Liver (tissue), 9 donors: ENCODE results near the gene PRTFDC1. TPM values are rescaled to one million over a fixed set of nuclear protein-coding genes. Genes with fewer than 3 reads are reported as not detected.

Experiments
- DNase-seq: peaks from one replicate; pipeline ENCODE4 v3.0.0-alpha.2; 2017; ENCODE audit warnings: low spot score
- H3K27ac ChIP-seq, 2 donors: one replicate each; pipeline ENCODE4 v1.7.0; 2013; ENCODE audit warnings: inconsistent platforms in 2 of 2, low read length in 2 of 2, control low read depth in 1 of 2, low read depth in 1 of 2, mild to moderate bottlenecking in 1 of 2
- H3K27me3 ChIP-seq, 4 donors: one replicate each; pipeline versions ENCODE4 v1.6.1 to v1.7.0; 2013; ENCODE audit warnings: low read length in 3 of 4, inconsistent platforms in 1 of 4, mild to moderate bottlenecking in 1 of 4, moderate library complexity in 1 of 4; ENCODE audit not compliant: control insufficient read depth in 4 of 4, insufficient read depth in 4 of 4
- H3K36me3 ChIP-seq, 4 donors: one replicate each; pipeline versions ENCODE4 v1.6.1 to v1.7.0; 2013; ENCODE audit warnings: low read length in 3 of 4, mild to moderate bottlenecking in 3 of 4, low read depth in 1 of 4, moderate library complexity in 1 of 4; ENCODE audit not compliant: control insufficient read depth in 4 of 4, insufficient read depth in 3 of 4
- H3K4me1 ChIP-seq, 4 donors: one replicate each; pipeline versions ENCODE4 v1.6.1 to v1.7.0; 2013; ENCODE audit warnings: low read length in 3 of 4, mild to moderate bottlenecking in 3 of 4, moderate library complexity in 1 of 4; ENCODE audit not compliant: control insufficient read depth in 4 of 4, insufficient read depth in 4 of 4
- H3K4me3 ChIP-seq, 3 donors: one replicate each; pipeline versions ENCODE4 v1.6.1 to v1.7.0; 2013; ENCODE audit warnings: low read length in 3 of 3, control low read depth in 1 of 3, low read depth in 1 of 3, mild to moderate bottlenecking in 1 of 3
- H3K9ac ChIP-seq, 2 donors: one replicate each; pipeline ENCODE4 v1.7.0; 2013; ENCODE audit warnings: low read length in 2 of 2, mild to moderate bottlenecking in 2 of 2, moderate library complexity in 2 of 2, control low read depth in 1 of 2, low read depth in 1 of 2
- H3K9me3 ChIP-seq, 4 donors: one replicate each; pipeline versions ENCODE4 v1.6.1 to v1.7.0; 2013; ENCODE audit warnings: low read length in 3 of 4; ENCODE audit not compliant: control insufficient read depth in 4 of 4
- EGR1 ChIP-seq, 2 donors: IDR thresholded peaks; 2 replicates each; pipeline ENCODE4 v1.6.1; 2016 to 2018; ENCODE audit warnings: antibody characterized with exemption in 2 of 2, low read depth in 2 of 2
- FOXA1 ChIP-seq: IDR thresholded peaks from 2 replicates; pipeline ENCODE4 v1.6.1; 2016; ENCODE audit warnings: antibody characterized with exemption
- FOXA2 ChIP-seq: IDR thresholded peaks from 2 replicates; pipeline ENCODE4 v1.6.1; 2016; ENCODE audit warnings: antibody characterized with exemption
- GABPA ChIP-seq, 2 donors: IDR thresholded peaks in 1 of 2; conservative IDR thresholded peaks in 1 of 2; 2 replicates each; pipeline ENCODE4 v1.6.1; 2016; ENCODE audit warnings: antibody characterized with exemption in 2 of 2, mild to moderate bottlenecking in 1 of 2, moderate library complexity in 1 of 2
- HNF4A ChIP-seq, 2 donors: conservative IDR thresholded peaks; 2 replicates each; pipeline ENCODE4 v1.6.1; 2016; ENCODE audit warnings: antibody characterized with exemption in 2 of 2, mild to moderate bottlenecking in 2 of 2
- HNF4G ChIP-seq: IDR thresholded peaks from 2 replicates; pipeline ENCODE4 v1.6.1; 2016; ENCODE audit warnings: antibody characterized with exemption
- JUND ChIP-seq, 2 donors: IDR thresholded peaks; 2 replicates each; pipeline ENCODE4 v1.6.1; 2016; ENCODE audit warnings: antibody characterized with exemption in 2 of 2
- NR2F2 ChIP-seq: IDR thresholded peaks from 2 replicates; pipeline ENCODE4 v1.6.1; 2016; ENCODE audit warnings: antibody characterized with exemption
- RAD21 ChIP-seq, 2 donors: IDR thresholded peaks; 2 replicates each; pipeline ENCODE4 v1.6.1; 2016; ENCODE audit warnings: antibody characterized with exemption in 2 of 2, mild to moderate bottlenecking in 2 of 2
- RXRA ChIP-seq, 2 donors: IDR thresholded peaks; 2 replicates each; pipeline ENCODE4 v1.6.1; 2017 to 2018; ENCODE audit warnings: antibody characterized with exemption in 2 of 2, mild to moderate bottlenecking in 1 of 2
- SP1 ChIP-seq: IDR thresholded peaks from 2 replicates; pipeline ENCODE4 v1.6.1; 2018; ENCODE audit warnings: antibody characterized with exemption, mild to moderate bottlenecking
- TAF1 ChIP-seq: conservative IDR thresholded peaks from 2 replicates; pipeline ENCODE4 v1.6.1; 2016; ENCODE audit warnings: antibody characterized with exemption, mild to moderate bottlenecking
- YY1 ChIP-seq: IDR thresholded peaks from 2 replicates; pipeline ENCODE4 v1.6.1; 2016; ENCODE audit warnings: antibody characterized with exemption, mild to moderate bottlenecking
- WGBS: extraction: QIAGEN DNeasy Blood & Tissue Kit; methylation state at CpG from one replicate; pipeline ENCODE4 v1.1.7; 2013; 5-methylcytosine and 5-hydroxymethylcytosine counted together
- polyA plus RNA-seq, 2 donors: library from polyadenylated mRNA; stranded (reverse) in 1 of 2; unstranded in 1 of 2; fragments of 200-250 nt in 1 of 2; fragments of >200 nt in 1 of 2; fragmentation: Nextera tagmentation in 1 of 2; extraction: Ambion mirVana in 1 of 2; gene quantifications; one replicate each; pipeline versions ENCODE4 v1.2.1 to v1.2.3, GENCODE V29; 2013 to 2015
- total RNA-seq, 2 donors: library from RNA; depleted of rRNA; stranded (reverse); fragments of >200 nt; gene quantifications; one replicate each; pipeline ENCODE4 v1.2.3, GENCODE V29; 2014
- TF ChIP-seq, protein P1 (sequence below): fragments of 150-350 bp; IDR thresholded peaks from 2 replicates; pipeline ENCODE4 v1.5.1; 2017; ENCODE audit warnings: improper control_type of control experiment, low read depth, low read length; ENCODE audit not compliant: missing input control
- TF ChIP-seq, protein P2 (sequence below): IDR thresholded peaks from 2 replicates; pipeline ENCODE4 v1.6.1; 2016; ENCODE audit warnings: antibody characterized with exemption
- TF ChIP-seq, protein P3 (sequence below): IDR thresholded peaks from 2 replicates; pipeline ENCODE4 v1.6.1; 2016; ENCODE audit warnings: antibody characterized with exemption
- TF ChIP-seq, protein P4 (sequence below): IDR thresholded peaks from 2 replicates; pipeline ENCODE4 v1.6.1; 2016; ENCODE audit warnings: antibody characterized with exemption, mild to moderate bottlenecking
- TF ChIP-seq, protein P5 (sequence below): IDR thresholded peaks from 2 replicates; pipeline ENCODE4 v1.6.1; 2016; ENCODE audit warnings: antibody characterized with exemption
- donor health status: healthy.
- donor health status: healthy.
- donor health status: healthy.
- donor health status: healthy.
- donor health status: healthy.

The PRTFDC1 gene
- total and polyA plus RNA-seq, 4 donors: 0.93 to 3.1 (median 1.9) TPM

DNA sequence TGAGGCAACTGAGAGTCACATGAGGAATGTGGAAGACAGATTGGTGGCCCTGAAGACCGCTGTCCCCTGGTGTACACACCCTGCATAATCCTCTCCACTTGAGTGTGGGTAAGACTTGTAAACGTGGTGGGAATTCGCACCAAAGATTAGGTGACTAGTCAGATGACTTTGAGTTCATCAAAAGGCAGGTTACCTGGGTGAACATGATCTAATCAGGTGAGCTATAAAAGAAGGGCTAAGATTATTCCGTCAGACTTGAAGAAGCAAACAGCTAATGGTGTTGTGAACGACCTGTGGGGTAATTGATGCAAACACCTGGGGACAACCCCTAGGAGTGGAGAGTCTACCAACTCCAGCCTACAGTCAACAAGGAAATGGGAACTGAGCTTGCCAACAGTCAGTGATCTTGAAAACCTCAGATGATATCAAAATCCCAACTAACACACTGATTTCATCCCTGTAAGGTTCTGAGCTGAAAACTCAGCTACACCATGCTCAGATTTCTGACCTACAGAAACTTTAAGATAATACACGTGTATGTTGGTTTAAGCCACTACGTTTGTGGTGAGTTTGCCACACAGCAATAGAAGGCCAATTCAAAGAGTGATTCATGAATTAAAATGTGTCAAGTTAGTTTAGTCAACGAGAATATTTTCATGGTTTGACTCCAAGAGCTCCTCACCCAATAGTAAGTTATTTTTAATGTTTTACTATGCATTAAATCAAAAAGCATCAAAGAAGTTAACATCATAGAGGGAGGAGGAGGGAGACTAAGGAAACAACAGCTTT lies 16.7 kb downstream of the PRTFDC1 start:
- TF ChIP-seq RAD21 (IDR thresholded peaks at IDR 0.05): peak in 1 of 2 donors; percentile 8
- no peak for TF ChIP-seq JUND (IDR thresholded peaks at IDR 0.05)
- 84% methylated on average over 8 of the region's 8 CpGs for WGBS
- Histone ChIP-seq H3K9me3 (no peaks in the 10 kb centered on the region), H3K4me1 (no peaks in the 10 kb centered on the region), H3K4me3 (no peak overlapping the region), H3K9ac (no peak overlapping the region), H3K27me3 (no peaks in the 10 kb centered on the region), H3K36me3 (no peaks in the 10 kb centered on the region), H3K27ac (no peak overlapping the region)
- no peak for DNase-seq

DNA sequence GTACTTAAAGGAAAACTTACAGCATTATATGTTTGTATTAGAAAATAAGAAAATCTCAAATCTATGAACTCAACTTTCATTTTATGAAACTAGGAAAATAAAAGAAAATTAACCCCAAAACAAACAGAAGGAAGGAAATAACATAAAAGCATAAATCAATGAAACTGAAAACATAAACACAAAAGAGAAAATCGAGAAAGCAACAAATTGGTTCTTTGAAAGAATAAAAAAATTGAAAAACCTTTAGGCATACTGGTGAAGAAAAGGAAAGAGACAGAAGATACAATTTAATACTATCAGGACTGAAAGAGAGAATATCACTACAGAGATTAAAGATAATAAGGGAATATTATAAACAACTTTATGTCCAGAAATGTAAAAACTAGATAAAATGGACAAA lies 21.2 kb downstream of the PRTFDC1 start:
- no peak overlapping the region for H3K27ac ChIP-seq
- H3K36me3 ChIP-seq: no peaks in the 10 kb centered on the region
- WGBS: 93% methylated on average over 1 of the region's 1 CpG
- no peak overlapping the region for H3K9ac ChIP-seq
- TF ChIP-seq GABPA (IDR thresholded peaks at IDR 0.05 in 1 of 2, conservative IDR thresholded peaks at IDR 0.05 in 1 of 2) (no peak), SP1 (no peak), YY1 (no peak), HNF4A (conservative IDR thresholded peaks at IDR 0.05) (no peak), NR2F2 (no peak), RAD21 (IDR thresholded peaks at IDR 0.05) (no peak), TAF1 (no peak), EGR1 (IDR thresholded peaks at IDR 0.05; ENCODE audit: low read depth in 2 of 2) (no peak), FOXA2 (no peak), RXRA (IDR thresholded peaks at IDR 0.05) (no peak), JUND (IDR thresholded peaks at IDR 0.05) (no peak), HNF4G (no peak), FOXA1 (no peak)
- TF ChIP-seq, protein P1, sequence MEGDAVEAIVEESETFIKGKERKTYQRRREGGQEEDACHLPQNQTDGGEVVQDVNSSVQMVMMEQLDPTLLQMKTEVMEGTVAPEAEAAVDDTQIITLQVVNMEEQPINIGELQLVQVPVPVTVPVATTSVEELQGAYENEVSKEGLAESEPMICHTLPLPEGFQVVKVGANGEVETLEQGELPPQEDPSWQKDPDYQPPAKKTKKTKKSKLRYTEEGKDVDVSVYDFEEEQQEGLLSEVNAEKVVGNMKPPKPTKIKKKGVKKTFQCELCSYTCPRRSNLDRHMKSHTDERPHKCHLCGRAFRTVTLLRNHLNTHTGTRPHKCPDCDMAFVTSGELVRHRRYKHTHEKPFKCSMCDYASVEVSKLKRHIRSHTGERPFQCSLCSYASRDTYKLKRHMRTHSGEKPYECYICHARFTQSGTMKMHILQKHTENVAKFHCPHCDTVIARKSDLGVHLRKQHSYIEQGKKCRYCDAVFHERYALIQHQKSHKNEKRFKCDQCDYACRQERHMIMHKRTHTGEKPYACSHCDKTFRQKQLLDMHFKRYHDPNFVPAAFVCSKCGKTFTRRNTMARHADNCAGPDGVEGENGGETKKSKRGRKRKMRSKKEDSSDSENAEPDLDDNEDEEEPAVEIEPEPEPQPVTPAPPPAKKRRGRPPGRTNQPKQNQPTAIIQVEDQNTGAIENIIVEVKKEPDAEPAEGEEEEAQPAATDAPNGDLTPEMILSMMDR: no peak
- TF ChIP-seq, protein P2, sequence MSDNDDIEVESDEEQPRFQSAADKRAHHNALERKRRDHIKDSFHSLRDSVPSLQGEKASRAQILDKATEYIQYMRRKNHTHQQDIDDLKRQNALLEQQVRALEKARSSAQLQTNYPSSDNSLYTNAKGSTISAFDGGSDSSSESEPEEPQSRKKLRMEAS: no peak
- TF ChIP-seq, protein P3, sequence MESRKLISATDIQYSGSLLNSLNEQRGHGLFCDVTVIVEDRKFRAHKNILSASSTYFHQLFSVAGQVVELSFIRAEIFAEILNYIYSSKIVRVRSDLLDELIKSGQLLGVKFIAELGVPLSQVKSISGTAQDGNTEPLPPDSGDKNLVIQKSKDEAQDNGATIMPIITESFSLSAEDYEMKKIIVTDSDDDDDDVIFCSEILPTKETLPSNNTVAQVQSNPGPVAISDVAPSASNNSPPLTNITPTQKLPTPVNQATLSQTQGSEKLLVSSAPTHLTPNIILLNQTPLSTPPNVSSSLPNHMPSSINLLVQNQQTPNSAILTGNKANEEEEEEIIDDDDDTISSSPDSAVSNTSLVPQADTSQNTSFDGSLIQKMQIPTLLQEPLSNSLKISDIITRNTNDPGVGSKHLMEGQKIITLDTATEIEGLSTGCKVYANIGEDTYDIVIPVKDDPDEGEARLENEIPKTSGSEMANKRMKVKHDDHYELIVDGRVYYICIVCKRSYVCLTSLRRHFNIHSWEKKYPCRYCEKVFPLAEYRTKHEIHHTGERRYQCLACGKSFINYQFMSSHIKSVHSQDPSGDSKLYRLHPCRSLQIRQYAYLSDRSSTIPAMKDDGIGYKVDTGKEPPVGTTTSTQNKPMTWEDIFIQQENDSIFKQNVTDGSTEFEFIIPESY: no peak
- TF ChIP-seq, protein P4, sequence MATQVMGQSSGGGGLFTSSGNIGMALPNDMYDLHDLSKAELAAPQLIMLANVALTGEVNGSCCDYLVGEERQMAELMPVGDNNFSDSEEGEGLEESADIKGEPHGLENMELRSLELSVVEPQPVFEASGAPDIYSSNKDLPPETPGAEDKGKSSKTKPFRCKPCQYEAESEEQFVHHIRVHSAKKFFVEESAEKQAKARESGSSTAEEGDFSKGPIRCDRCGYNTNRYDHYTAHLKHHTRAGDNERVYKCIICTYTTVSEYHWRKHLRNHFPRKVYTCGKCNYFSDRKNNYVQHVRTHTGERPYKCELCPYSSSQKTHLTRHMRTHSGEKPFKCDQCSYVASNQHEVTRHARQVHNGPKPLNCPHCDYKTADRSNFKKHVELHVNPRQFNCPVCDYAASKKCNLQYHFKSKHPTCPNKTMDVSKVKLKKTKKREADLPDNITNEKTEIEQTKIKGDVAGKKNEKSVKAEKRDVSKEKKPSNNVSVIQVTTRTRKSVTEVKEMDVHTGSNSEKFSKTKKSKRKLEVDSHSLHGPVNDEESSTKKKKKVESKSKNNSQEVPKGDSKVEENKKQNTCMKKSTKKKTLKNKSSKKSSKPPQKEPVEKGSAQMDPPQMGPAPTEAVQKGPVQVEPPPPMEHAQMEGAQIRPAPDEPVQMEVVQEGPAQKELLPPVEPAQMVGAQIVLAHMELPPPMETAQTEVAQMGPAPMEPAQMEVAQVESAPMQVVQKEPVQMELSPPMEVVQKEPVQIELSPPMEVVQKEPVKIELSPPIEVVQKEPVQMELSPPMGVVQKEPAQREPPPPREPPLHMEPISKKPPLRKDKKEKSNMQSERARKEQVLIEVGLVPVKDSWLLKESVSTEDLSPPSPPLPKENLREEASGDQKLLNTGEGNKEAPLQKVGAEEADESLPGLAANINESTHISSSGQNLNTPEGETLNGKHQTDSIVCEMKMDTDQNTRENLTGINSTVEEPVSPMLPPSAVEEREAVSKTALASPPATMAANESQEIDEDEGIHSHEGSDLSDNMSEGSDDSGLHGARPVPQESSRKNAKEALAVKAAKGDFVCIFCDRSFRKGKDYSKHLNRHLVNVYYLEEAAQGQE: no peak
- TF ChIP-seq, protein P5, sequence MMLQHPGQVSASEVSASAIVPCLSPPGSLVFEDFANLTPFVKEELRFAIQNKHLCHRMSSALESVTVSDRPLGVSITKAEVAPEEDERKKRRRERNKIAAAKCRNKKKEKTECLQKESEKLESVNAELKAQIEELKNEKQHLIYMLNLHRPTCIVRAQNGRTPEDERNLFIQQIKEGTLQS: no peak
- DNase-seq: no peak
- no peaks in the 10 kb centered on the region for H3K27me3 ChIP-seq
- no peak overlapping the region for H3K4me3 ChIP-seq
- no peaks in the 10 kb centered on the region for H3K9me3 ChIP-seq
- H3K4me1 ChIP-seq: no peaks in the 10 kb centered on the region
